Right hindlimb (tissue), 1 donor: ENCODE results near the gene DOCK3.
"Not testable (repeated sequence)": the region's sequence is repeated elsewhere in the genome, so short reads cannot be mapped to it uniquely, and the experiment has no call there.

ENCODE experiments used
- DNase-seq: peaks from one replicate; pipeline ENCODE4 v3.0.0-alpha.2; 2018

DOCK3 gene

GRCh38 chr3:50651445-50651844, 23.3 kb upstream of the DOCK3 start:
- DNase-seq, result no peak

DNA sequence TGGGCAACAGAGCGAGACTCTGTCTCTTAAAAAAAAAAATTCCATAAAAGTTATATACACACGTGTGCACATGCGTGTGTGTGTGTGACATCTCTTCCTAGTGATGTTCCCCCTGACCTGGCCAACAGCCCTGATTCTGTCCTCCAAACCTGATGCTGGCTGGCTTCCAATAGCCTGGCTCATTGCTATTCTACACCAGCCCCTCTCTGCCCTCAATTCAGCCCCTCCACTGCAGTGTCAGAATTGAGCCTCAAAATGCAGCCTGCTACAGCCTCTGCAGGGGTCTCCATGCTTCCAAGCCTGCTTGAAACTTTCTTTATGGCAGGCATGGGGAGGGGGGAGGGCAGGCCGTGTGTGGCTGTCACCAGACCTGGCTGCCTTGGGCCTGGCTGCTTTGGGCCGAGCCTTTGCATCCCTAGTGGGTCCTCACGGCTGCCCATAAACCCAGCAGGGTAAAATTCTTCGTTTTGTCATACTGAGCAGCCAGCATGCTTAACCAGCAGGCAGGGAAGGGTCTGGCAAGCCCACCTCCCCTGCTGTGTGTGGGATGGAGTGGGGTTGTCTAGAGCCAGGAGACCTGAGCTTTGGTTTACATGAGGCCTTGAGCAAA, 22.7 kb upstream of the DOCK3 start:
- DNase-seq, result no peak

GRCh38 chr3:50652709-50653108, 22.0 kb upstream of the DOCK3 start:
- DNase-seq, result no peak

GRCh38 chr3:50653937-50654595, 20.7 kb upstream of the DOCK3 start:
- DNase-seq, result no peak

DNA sequence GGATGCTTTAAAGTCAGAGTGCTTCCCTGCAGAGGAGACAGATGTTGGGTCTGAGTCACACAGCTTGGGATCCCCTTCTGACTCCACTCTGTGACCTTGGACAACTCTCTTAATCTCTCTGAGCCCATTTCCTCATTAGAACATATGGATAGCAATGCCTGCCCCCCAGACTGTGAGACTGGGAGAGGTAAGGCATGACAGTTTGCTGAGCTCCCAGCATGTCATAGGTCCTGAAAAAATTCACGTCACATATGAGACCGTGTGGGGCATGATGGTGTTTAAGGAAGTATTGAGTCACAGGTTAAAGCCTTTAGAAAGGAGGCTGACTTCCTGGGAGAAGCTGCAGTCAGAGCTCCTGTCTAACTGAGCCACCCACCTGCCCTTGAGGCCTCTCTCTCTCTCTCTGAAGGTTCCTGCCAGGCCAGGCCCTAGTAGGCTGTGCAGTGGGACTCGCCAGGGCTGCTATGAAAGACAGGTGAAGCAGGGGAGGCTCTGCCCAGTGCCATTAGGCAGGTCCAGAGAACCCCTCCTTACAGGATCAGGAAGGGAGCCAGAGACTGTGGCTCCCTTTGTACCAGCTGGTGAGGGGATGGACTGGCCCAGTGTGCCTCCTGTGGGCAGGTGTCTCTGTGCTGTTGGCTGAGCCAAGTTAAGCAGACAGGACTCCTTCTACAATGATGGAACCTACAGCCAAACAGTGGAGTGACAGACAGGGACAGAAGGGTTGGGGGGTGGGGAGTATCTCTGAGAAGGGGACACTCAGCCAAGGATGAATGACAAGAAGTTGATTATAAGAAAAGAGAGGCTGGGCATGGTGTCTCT, 19.5 kb upstream of the DOCK3 start:
- DNase-seq, result no peak

- no peak for DNase-seq
These were observed 18.1 kb upstream of the DOCK3 start for GRCh38 chr3:50656417-50657195.

- DNase-seq, result no peak
These were observed 17.3 kb upstream of the DOCK3 start for GRCh38 chr3:50657407-50657806.

- DNase-seq, result no peak
These were observed 16.9 kb upstream of the DOCK3 start for GRCh38 chr3:50657816-50658215.

- no peak for DNase-seq
These were observed 16.3 kb upstream of the DOCK3 start for GRCh38 chr3:50658416-50658815.

- DNase-seq, result no peak
These were observed 15.9 kb upstream of the DOCK3 start for GRCh38 chr3:50658831-50659230.

- DNase-seq, result no peak
These were observed 14.3 kb upstream of the DOCK3 start for GRCh38 chr3:50660386-50660785.

GRCh38 chr3:50661321-50661837, 13.3 kb upstream of the DOCK3 start:
- DNase-seq, result no peak

- DNase-seq, result no peak
These were observed 12.3 kb upstream of the DOCK3 start for GRCh38 chr3:50662408-50662807.

DNA sequence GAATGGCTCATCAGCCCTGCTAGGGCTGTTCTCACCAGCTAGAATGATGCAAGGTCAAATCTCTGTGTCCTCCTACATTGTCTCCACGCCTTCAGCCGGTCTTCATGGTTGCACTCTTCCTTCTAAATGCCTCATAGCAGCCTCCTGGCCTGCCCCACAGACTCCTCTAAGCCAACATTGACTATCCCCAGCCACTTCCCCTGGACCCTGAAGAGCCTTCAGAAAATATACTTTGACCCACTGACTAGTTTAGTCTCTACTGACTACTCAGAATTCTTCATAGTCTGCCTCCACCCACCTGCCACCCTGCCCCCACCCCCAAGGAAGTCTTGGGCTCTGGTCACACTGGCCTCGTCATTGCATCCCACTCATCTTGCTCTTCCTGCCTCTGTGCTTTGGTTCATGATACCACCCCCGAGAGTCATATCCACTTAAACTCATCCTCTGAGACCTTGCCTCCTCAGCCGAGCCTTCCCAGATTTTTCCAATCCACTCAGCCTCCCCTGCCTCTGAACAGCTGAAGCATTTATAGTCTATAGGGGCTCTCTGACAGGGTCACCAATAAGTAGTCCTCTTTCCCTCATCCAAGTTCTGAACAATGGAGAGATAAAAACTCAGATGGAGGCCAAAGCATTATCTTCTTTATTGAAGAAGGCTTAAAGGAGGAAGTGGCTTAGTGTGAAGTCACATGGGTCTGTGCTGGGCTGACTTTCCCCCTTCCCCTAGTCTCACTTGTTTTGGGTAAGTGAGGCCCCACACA, 9.5 kb upstream of the DOCK3 start:
- no peak for DNase-seq

DNA sequence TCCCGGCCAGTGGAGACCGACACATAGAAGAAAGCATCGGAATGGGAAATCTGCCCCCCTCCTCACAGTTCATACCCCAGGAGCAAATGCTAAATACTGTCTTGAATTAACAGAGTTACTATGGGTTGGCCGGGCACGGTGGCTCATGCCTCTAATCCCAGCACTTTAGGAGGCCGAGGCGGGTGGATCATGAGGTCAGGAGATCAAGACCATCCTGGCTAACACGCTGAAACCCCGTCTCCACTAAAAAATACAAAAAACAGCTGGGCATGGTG, 8.9 kb upstream of the DOCK3 start:
- DNase-seq, result not testable (repeated sequence)

- DNase-seq, result no peak
These were observed 7.9 kb upstream of the DOCK3 start for GRCh38 chr3:50666837-50667236.

GRCh38 chr3:50671331-50671730, 3.4 kb upstream of the DOCK3 start:
- no peak for DNase-seq

- DNase-seq, result no peak
These were observed 2.1 kb upstream of the DOCK3 start for GRCh38 chr3:50672656-50673055.

- no peak for DNase-seq
These were observed 796 bp upstream of the DOCK3 start for GRCh38 chr3:50673931-50674330.

DNA sequence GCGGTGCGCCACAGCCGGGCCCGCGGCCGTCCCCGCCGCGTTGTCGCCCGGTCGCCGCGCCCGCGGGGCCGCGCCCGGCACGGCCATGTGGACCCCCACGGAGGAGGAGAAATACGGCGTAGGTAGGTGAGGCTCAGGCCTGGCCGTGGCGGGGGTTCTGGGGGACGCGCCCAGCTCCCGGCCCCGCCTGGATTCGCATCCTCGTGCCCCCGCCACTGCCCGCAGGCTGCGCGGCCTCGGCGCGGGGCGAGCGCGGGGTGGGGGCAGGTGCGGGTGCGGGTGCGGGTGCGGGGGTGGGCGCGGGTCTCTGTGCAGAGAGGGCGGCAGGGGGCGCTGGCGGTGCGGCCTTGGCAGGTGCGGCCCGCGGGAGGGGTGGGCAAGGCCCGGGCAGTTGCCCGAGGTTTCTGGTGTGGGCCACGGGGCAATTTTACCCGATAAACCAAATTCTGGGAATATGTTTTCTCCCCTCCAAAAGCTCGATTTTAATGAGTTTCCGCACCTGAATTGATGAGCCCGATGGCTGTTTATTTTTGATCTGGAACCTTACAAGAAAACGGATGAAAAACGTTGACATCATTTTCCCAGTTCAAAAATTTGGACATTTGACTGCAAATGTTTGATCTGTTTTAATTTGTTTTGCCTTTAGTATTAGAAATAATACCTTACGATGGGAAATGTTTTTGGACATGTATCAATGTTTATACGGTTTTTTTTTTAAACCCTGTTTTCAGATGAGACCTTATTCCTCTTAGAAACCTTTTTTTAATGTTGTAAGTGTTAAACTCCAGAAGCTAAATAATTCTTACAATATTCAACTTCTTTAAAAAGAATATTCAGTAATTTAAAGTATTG, 678 bp downstream of the DOCK3 start:
- no peak for DNase-seq

DNA sequence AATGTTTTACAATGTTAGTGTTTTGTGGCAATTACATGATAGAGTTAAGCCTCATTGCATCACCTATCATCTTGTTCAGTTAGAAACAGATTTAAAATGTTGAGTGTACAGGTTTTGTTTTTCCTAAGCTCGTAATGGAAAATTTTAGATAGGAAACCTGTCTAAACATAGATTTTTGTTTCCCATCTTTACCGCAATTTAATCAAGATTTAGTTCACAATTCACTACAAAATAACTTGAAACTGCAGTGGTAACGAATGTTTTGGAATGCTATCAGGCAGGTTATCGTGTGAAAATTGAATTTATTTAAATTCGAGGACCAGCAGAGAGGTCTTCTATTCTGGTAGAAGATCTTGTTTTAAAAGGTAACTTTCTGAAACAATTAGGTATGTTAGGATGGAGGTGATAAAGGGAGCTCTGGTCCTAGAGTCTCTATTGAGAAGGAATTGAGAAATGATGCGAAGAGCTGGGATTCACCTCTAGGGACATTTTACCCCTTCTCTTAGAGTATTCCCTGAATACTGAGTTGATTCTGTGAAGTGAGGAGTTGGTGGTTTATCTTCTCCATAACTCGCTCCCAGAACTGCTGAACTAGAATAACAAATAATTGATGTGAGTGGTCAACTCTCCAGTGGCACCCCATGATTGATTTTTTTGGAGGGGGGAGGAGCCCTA, 1.4 kb downstream of the DOCK3 start:
- DNase-seq, result no peak
